SK-N-SH (cell line): Measurements from ENCODE around the gene GPR17. TPM values are rescaled to one million over a fixed set of nuclear protein-coding genes. Genes with fewer than 3 reads are reported as not detected.

ENCODE experiments used
- CTCF ChIA-PET: fragments of 300-600, 350-600 bp; formaldehyde crosslinking; extraction: SDS; loops from one replicate; lab custom pipeline; 2021; lab: Yijun Ruan, JAX
- POLR2A ChIA-PET: fragments of 350-600 bp; sonication (Branson Sonifier 250); formaldehyde crosslinking; extraction: SDS; loops from one replicate; lab custom pipeline; 2020; ENCODE audit warnings: antibody characterized with exemption, inconsistent platforms; lab: Yijun Ruan, JAX
- DNase-seq: peaks from one replicate; pipeline ENCODE4 v3.0.0; 2012
- H2AFZ ChIP-seq: fragments of 200-600 bp; sonication (generic); 2 replicates; pipeline ENCODE4 v1.8.1; 2016; ENCODE audit warnings: antibody characterized with exemption, mild to moderate bottlenecking, low read depth
- H3F3A ChIP-seq: fragments of 200-600 bp; sonication (generic); replicated peaks from 2 replicates; pipeline ENCODE3; 2016; ENCODE audit warnings: antibody characterized with exemption, mild to moderate bottlenecking; ENCODE audit not compliant: insufficient read depth
- H3K27ac ChIP-seq, 2 experiments: fragments of 200-500 bp in 1 of 2; fragments of 200-600 bp in 1 of 2; sonication (Bioruptor generic) in 1 of 2; sonication (generic), shearing (Covaris generic) in 1 of 2; 2 replicates each; pipeline versions ENCODE4 v1.5.1 to v1.6.1; 2014 to 2016; ENCODE audit warnings: low read depth in 2 of 2, inconsistent platforms in 1 of 2, low read length in 1 of 2, mild to moderate bottlenecking in 1 of 2, mixed read lengths in 1 of 2
- H3K27me3 ChIP-seq: fragments of 200-600 bp; sonication (generic), shearing (Covaris generic); 2 replicates; pipeline ENCODE4 v1.6.1; 2016; ENCODE audit warnings: mixed run types; ENCODE audit not compliant: insufficient read depth
- H3K36me3 ChIP-seq, 2 experiments: fragments of 200-500 bp in 1 of 2; fragments of 200-600 bp in 1 of 2; sonication (Bioruptor generic) in 1 of 2; sonication (generic) in 1 of 2; replicated peaks in 1 of 2; 2 replicates each; pipeline versions ENCODE3 to v1.5.1; 2014 to 2016; ENCODE audit warnings: low read length in 1 of 2, mild to moderate bottlenecking in 1 of 2; ENCODE audit not compliant: insufficient read depth in 2 of 2, control insufficient read depth in 1 of 2
- H3K4me1 ChIP-seq, 2 experiments: fragments of 200-500 bp in 1 of 2; fragments of 200-600 bp in 1 of 2; sonication (Bioruptor generic) in 1 of 2; sonication (generic), shearing (Covaris generic) in 1 of 2; 2 replicates each; pipeline versions ENCODE4 v1.5.1 to v1.6.1; 2014 to 2016; ENCODE audit warnings: low read depth in 1 of 2, low read length in 1 of 2, mixed run types in 1 of 2; ENCODE audit not compliant: insufficient read depth in 2 of 2, control insufficient read depth in 1 of 2
- H3K4me2 ChIP-seq: fragments of 200-600 bp; sonication (generic), shearing (Covaris generic); 2 replicates; pipeline ENCODE4 v1.6.1; 2017; ENCODE audit warnings: mixed run types
- H3K4me3 ChIP-seq, 2 experiments: fragments of 200-500 bp in 1 of 2; fragments of 200-600 bp in 1 of 2; sonication (Bioruptor generic) in 1 of 2; sonication (generic), shearing (Covaris generic) in 1 of 2; 2 replicates each; pipeline versions ENCODE4 v1.5.1 to v1.8.1; 2014 to 2016; ENCODE audit warnings: low read depth in 2 of 2, inconsistent platforms in 1 of 2, low read length in 1 of 2, mild to moderate bottlenecking in 1 of 2, mixed read lengths in 1 of 2, moderate library complexity in 1 of 2
- H3K79me2 ChIP-seq: fragments of 200-600 bp; sonication (generic); 2 replicates; pipeline ENCODE4 v1.8.1; 2017; ENCODE audit warnings: mild to moderate bottlenecking; ENCODE audit not compliant: insufficient read depth
- H3K9ac ChIP-seq: fragments of 200-600 bp; sonication (generic); 2 replicates; pipeline ENCODE4 v1.6.1; 2017; ENCODE audit warnings: mixed run types
- H3K9me2 ChIP-seq: fragments of 200-600 bp; sonication (generic); 2 replicates; pipeline ENCODE4 v1.6.1; 2017; ENCODE audit warnings: mixed run types
- H3K9me3 ChIP-seq: fragments of 200-600 bp; sonication (generic); 2 replicates; pipeline ENCODE4 v1.6.1; 2017; ENCODE audit warnings: mixed run types, mild to moderate bottlenecking, moderate library complexity
- H4K20me1 ChIP-seq: fragments of 200-600 bp; sonication (generic); 2 replicates; pipeline ENCODE4 v1.6.1; 2017; ENCODE audit warnings: mild to moderate bottlenecking, mixed run types; ENCODE audit not compliant: insufficient read depth
- FOXJ3 ChIP-seq: sonication (generic); formaldehyde crosslinking; IDR thresholded peaks from 2 replicates; pipeline ENCODE4 v1.5.1; 2020; ENCODE audit warnings: mild to moderate bottlenecking, missing genetic modification reagents
- FOXM1 ChIP-seq: IDR thresholded peaks from 2 replicates; pipeline ENCODE4 v1.4.0; 2012; ENCODE audit warnings: low read depth, mild to moderate bottlenecking
- RXRA ChIP-seq: IDR thresholded peaks from 2 replicates; pipeline ENCODE4 v1.4.0; 2012; ENCODE audit warnings: low read depth, mild to moderate bottlenecking, borderline replicate concordance
- YY1 ChIP-seq: IDR thresholded peaks from 2 replicates; pipeline ENCODE4 v1.4.0; 2012; ENCODE audit warnings: low read depth, mild to moderate bottlenecking
- WGBS: methylation state at CpG from one replicate; pipeline ENCODE4 v1.1.6; 2017; ENCODE audit warnings: low lambda C conversion rate; 5-methylcytosine and 5-hydroxymethylcytosine counted together
- polyA plus RNA-seq, 3 experiments: library from polyadenylated mRNA; depleted of rRNA; stranded (reverse); fragments of >200 nt; gene quantifications; 2 replicates each; pipeline ENCODE4 v1.2.3, GENCODE V29; 2012
- TF ChIP-seq, protein P1 (sequence below): IDR thresholded peaks from 2 replicates; pipeline ENCODE4; 2012

GPR17 gene
- polyA plus RNA-seq, 1 of the 3 experiments (the other 2 are of a cell fraction), result 0.03 TPM

GRCh38 chr2:127654084-127654837, 8.3 kb downstream of the GPR17 start:
- no peak overlapping the region for H3K9ac ChIP-seq
- H3K9me2 ChIP-seq, result no peaks in the 10 kb centered on the region
- CTCF ChIA-PET, result interaction anchor here (1.4 to 2.2 kb wide), 4 partner anchors 21 to 128 kb away, joined by 3 to 9 read pairs (median 6); partner anchors contain the start of genes IWS1 and LIMS2

GRCh38 chr2:127654838-127655175, 8.9 kb downstream of the GPR17 start:
- TF ChIP-seq FOXM1, result no peak
- Histone ChIP-seq H4K20me1 (no peaks in the 10 kb centered on the region), H3K4me3 (no peak overlapping the region), H3K27me3 (no peaks in the 10 kb centered on the region), H3K9ac (no peak overlapping the region), H3K36me3 (no peaks in the 10 kb centered on the region), H3K4me1 (peaks cover 0 to 53% of the 10 kb centered on the region in 2 experiments; a peak in 1 of 4 replicates), H3K4me2 (no peak overlapping the region), H3K27ac (no peak overlapping the region), H3F3A (no peaks in the 10 kb centered on the region), H3K9me3 (no peaks in the 10 kb centered on the region), H3K79me2 (no peaks in the 10 kb centered on the region), H3K9me2 (no peaks in the 10 kb centered on the region), H2AFZ (no peak overlapping the region)
- DNase-seq, result no peak
- 86% methylated on average over 5 of the region's 8 CpGs for WGBS
- ChIA-PET POLR2A (no interaction called here), CTCF (interaction anchor here (1.4 to 1.8 kb wide), 2 partner anchors 40 to 63 kb away, joined by 3 to 5 read pairs; no protein-coding TSS in a partner anchor)

More at GRCh38 chr2:127654084-127654837, 8.3 kb downstream of the GPR17 start:
- TF ChIP-seq FOXJ3 (CRISPR knock-in tag) (no peak), YY1 (no peak)
- TF ChIP-seq, protein P1, sequence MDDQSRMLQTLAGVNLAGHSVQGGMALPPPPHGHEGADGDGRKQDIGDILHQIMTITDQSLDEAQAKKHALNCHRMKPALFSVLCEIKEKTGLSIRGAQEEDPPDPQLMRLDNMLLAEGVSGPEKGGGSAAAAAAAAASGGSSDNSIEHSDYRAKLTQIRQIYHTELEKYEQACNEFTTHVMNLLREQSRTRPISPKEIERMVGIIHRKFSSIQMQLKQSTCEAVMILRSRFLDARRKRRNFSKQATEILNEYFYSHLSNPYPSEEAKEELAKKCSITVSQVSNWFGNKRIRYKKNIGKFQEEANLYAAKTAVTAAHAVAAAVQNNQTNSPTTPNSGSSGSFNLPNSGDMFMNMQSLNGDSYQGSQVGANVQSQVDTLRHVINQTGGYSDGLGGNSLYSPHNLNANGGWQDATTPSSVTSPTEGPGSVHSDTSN, result no peak
- H3K9me3 ChIP-seq, result no peaks in the 10 kb centered on the region
- no peaks in the 10 kb centered on the region for H3K79me2 ChIP-seq
- 67% methylated on average over 11 of the region's 24 CpGs for WGBS
- no peak overlapping the region for H2AFZ ChIP-seq
- H4K20me1 ChIP-seq, result no peaks in the 10 kb centered on the region
- no peak overlapping the region for H3K4me3 ChIP-seq
- H3K36me3 ChIP-seq, result no peaks in the 10 kb centered on the region
- POLR2A ChIA-PET, result no interaction called here
- H3F3A ChIP-seq, result no peaks in the 10 kb centered on the region
- peaks cover 0 to 57% of the 10 kb centered on the region in 2 experiments; a peak in 1 of 4 replicates for H3K4me1 ChIP-seq
- no peak for DNase-seq
- H3K4me2 ChIP-seq, result no peak overlapping the region
- no peaks in the 10 kb centered on the region for H3K27me3 ChIP-seq
- no peak overlapping the region for H3K27ac ChIP-seq

DNA sequence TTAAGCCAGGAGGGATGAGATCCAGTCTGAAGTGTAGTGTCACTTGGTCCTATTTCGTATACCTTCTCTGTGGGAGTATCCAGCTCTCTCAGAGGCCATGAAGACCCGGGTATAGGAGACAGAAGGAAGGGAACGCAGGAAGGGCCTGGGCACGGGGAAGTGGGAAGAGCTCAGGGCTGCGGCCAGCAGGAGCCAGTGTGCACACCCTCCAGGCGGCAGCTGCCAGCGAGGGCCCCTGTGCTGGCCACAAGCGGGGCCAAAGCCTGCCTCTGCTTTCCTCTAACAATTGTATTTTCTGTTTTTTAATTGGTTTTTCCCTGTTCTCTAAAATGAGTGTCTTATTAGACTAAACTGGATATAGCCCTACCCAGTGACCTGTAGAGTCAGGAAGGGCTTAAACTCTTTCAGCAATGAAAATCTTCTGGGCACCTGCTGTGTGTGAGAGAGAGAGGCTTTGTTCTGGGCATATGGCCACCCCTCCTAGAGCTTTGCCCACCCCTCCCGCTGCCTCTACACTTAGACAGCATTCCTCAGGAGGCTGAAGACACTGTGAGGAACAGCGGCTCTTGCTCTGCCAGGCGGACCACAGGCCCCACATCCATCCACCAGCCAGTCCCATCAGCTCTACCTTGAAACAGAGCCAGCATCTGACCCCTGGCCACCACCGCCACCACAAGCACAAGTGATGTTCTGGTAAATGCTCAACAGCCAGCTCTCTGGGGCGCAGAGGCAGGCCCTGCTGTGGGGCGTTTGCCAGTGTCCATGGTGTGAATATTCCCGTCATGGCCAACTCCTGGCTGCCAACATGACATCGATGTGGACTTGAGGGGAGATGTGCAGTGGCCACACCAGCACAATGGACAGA, 9.5 kb downstream of the GPR17 start:
- Histone ChIP-seq H3K27ac (no peak overlapping the region), H3K4me2 (no peak overlapping the region), H3K27me3 (no peaks in the 10 kb centered on the region), H4K20me1 (no peaks in the 10 kb centered on the region), H3K9me2 (no peaks in the 10 kb centered on the region), H3F3A (no peaks in the 10 kb centered on the region), H3K4me3 (no peak overlapping the region), H3K79me2 (no peaks in the 10 kb centered on the region), H3K9me3 (no peaks in the 10 kb centered on the region), H3K4me1 (peaks cover 0 to 46% of the 10 kb centered on the region in 2 experiments; a peak in 1 of 4 replicates), H3K9ac (no peak overlapping the region), H3K36me3 (no peaks in the 10 kb centered on the region), H2AFZ (no peak overlapping the region)
- no peak for TF ChIP-seq RXRA
- CTCF ChIA-PET, result interaction anchor here (1.4 to 1.8 kb wide), 2 partner anchors 39 to 64 kb away, joined by 3 to 5 read pairs; no protein-coding TSS in a partner anchor
- no peak for DNase-seq
- POLR2A ChIA-PET, result no interaction called here
- WGBS, result 82% methylated on average over 15 of the region's 16 CpGs
